Neural progenitor cell (in vitro differentiated cells): ENCODE results near the gene HLA-DMA.

Experiments
- EZH2 ChIP-seq: fragments of 200-600 bp; sonication (generic); IDR thresholded peaks from 2 replicates; pipeline ENCODE4 v1.6.1; 2017; ENCODE audit warnings: antibody characterized with exemption, mild to moderate bottlenecking, moderate library complexity
- TF ChIP-seq, protein P1 (sequence below): fragments of 200-600 bp; sonication (generic); IDR thresholded peaks from 2 replicates; pipeline ENCODE4 v1.5.1; 2017; ENCODE audit warnings: antibody characterized with exemption, mild to moderate bottlenecking

DNA sequence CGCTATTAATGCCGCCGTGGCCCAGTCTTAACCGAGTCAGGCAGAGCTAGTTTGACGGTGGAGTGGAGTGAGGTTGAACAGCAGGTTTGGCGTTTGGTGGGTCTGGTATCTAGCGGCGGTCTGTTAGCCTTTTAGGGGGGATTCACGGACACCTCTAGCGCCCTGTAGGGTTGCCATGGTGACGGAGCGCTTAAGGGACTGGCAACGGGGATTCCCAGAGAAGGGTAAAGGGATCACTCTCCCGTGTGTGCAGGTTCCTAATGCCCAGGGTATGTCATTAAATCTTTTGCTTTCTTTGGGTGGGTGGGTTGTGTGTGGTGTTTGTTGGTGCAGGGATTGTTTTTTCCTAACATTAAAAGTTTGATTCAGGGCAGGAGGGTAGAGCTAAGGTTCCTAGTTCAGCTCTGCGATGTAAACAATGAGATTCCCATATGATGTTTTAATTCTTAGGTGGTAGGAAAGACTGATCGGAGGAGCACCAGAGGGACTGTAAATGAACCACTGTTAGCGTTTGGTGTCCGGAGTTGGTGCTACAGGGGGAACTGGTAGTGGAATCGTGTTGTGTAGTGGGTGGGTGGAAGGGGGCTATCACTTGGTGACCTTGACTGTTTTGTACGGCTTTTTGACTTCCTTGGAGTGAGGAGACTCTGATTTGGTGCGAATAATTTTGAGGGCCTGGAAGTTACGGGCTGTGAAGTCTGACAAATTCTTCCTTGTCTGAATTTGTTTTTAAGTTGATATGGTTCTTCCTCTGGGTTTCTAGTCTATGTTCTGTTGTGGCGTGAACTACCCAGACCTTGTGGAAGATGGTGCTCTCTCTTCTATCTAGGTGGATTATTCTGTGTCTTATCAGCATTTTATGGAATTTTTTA, 20.5 kb upstream of the HLA-DMA start:
- TF ChIP-seq, protein P1, sequence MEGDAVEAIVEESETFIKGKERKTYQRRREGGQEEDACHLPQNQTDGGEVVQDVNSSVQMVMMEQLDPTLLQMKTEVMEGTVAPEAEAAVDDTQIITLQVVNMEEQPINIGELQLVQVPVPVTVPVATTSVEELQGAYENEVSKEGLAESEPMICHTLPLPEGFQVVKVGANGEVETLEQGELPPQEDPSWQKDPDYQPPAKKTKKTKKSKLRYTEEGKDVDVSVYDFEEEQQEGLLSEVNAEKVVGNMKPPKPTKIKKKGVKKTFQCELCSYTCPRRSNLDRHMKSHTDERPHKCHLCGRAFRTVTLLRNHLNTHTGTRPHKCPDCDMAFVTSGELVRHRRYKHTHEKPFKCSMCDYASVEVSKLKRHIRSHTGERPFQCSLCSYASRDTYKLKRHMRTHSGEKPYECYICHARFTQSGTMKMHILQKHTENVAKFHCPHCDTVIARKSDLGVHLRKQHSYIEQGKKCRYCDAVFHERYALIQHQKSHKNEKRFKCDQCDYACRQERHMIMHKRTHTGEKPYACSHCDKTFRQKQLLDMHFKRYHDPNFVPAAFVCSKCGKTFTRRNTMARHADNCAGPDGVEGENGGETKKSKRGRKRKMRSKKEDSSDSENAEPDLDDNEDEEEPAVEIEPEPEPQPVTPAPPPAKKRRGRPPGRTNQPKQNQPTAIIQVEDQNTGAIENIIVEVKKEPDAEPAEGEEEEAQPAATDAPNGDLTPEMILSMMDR, result no peak
- TF ChIP-seq EZH2, result no peak
